K562 (cell line): ENCODE data around the gene ADRM1. TPM values are rescaled to one million over a fixed set of nuclear protein-coding genes. Genes with fewer than 3 reads are reported as not detected.

ENCODE experiments used
- ATAC-seq: fragments of 200-7000 bp; cut with Tn5 transposase; 3 replicates; pipeline ENCODE4 v1.9.1; 2020; ENCODE audit warnings: moderate library complexity
- BruUV-seq: library from RNA; stranded (reverse); fragments of 400-500 nt; replicated peaks from 2 replicates; lab custom pipeline; 2021; lab: Mats Ljungman, UMichigan
- CTCF ChIA-PET: fragments of 300-600 bp; formaldehyde crosslinking; extraction: SDS; loops from one replicate; lab custom pipeline; 2021; ENCODE audit warnings: low intra/inter-chr PET ratio; lab: Yijun Ruan, JAX
- POLR2A ChIA-PET: fragments of 300-600, 350-650 bp; sonication (Branson Sonifier 250); formaldehyde crosslinking; extraction: SDS; loops from one replicate; lab custom pipeline; 2021; ENCODE audit warnings: antibody characterized with exemption, inconsistent platforms; lab: Yijun Ruan, JAX
- DNase-seq, 4 experiments: peaks; one replicate each; pipeline versions ENCODE4 v3.0.0 to v3.0.0-alpha.2; 2011 to 2018; ENCODE audit warnings: low spot score in 3 of 4, mixed read lengths in 3 of 4; ENCODE audit errors: extremely low read depth in 1 of 4
- FAIRE-seq: peaks from 2 replicates; lab custom pipeline; 2011; peaks lifted over from hg19 to GRCh38; lab: Jason Lieb, UNC
- H2AFZ ChIP-seq: 2 replicates; pipeline ENCODE4 v1.6.0; 2011; ENCODE audit warnings: low read depth, low read length, control low read depth, inconsistent platforms
- H3K27ac ChIP-seq: fragments of 200-600 bp; 3 replicates; pipeline ENCODE4 v1.8.0; 2011; ENCODE audit warnings: low read depth, mild to moderate bottlenecking, control low read depth, inconsistent platforms, low read length, moderate library complexity, mixed read lengths; ENCODE audit errors: extremely low read depth
- H3K27me3 ChIP-seq, 2 experiments: fragments of 300-600 bp in 1 of 2; 2 replicates in 1 of 2; 3 replicates in 1 of 2; pipeline versions ENCODE4 v1.6.0 to v1.8.0; 2011; ENCODE audit warnings: inconsistent platforms in 2 of 2, low read length in 2 of 2, mild to moderate bottlenecking in 1 of 2, mixed read lengths in 1 of 2, moderate library complexity in 1 of 2; ENCODE audit not compliant: control insufficient read depth in 2 of 2, insufficient read depth in 2 of 2
- H3K36me3 ChIP-seq: fragments of 300-600 bp; 3 replicates; pipeline ENCODE4 v1.8.0; 2011; ENCODE audit warnings: mild to moderate bottlenecking, low read length, inconsistent platforms; ENCODE audit not compliant: control insufficient read depth, insufficient read depth
- H3K4me1 ChIP-seq, 2 experiments: fragments of 200-600 bp in 1 of 2; replicated peaks in 1 of 2; 2 replicates in 1 of 2; 3 replicates in 1 of 2; pipeline versions ENCODE4 v1.5.1 to v1.8.0; 2011; ENCODE audit warnings: inconsistent platforms in 2 of 2, low read length in 2 of 2, mild to moderate bottlenecking in 1 of 2, mixed read lengths in 1 of 2, moderate library complexity in 1 of 2; ENCODE audit not compliant: control insufficient read depth in 2 of 2, insufficient read depth in 2 of 2
- H3K4me2 ChIP-seq: 2 replicates; pipeline ENCODE4 v1.6.1; 2011; ENCODE audit warnings: low read length, control low read depth, inconsistent platforms, mixed read lengths; ENCODE audit not compliant: insufficient read depth
- H3K4me3 ChIP-seq: fragments of 200-600 bp; sonication (generic), shearing (Covaris generic); 2 replicates; pipeline ENCODE4 v1.5.1; 2016; ENCODE audit warnings: control low read depth, inconsistent platforms
- H3K79me2 ChIP-seq: fragments of 200-600 bp; 3 replicates; pipeline ENCODE4 v1.8.0; 2011; ENCODE audit warnings: low read length, inconsistent platforms; ENCODE audit not compliant: control insufficient read depth, insufficient read depth
- H3K9ac ChIP-seq, 2 experiments: 2 replicates each; pipeline versions ENCODE4 v1.6.0 to v1.6.1; 2011; ENCODE audit warnings: low read depth in 2 of 2, low read length in 2 of 2, control low read depth in 1 of 2, inconsistent platforms in 1 of 2, mild to moderate bottlenecking in 1 of 2, mixed read lengths in 1 of 2; ENCODE audit not compliant: insufficient read depth in 1 of 2
- H3K9me1 ChIP-seq: one replicate; pipeline ENCODE4 v1.6.0; 2011; ENCODE audit warnings: inconsistent platforms, mild to moderate bottlenecking, low read length, moderate library complexity; ENCODE audit not compliant: control insufficient read depth, insufficient read depth
- H3K9me3 ChIP-seq: replicated peaks from 2 replicates; pipeline ENCODE4 v1.5.1; 2011; ENCODE audit warnings: low read depth, low read length, inconsistent platforms; ENCODE audit not compliant: control insufficient read depth, insufficient read depth
- H4K20me1 ChIP-seq: replicated peaks from 2 replicates; pipeline ENCODE4 v1.6.1; 2011; ENCODE audit warnings: low read length, inconsistent platforms, mixed read lengths; ENCODE audit not compliant: control insufficient read depth, insufficient read depth
- MAZ ChIP-seq, 2 experiments: fragments of 450-650 bp in 1 of 2; sonication (generic) in 1 of 2; formaldehyde crosslinking; IDR thresholded peaks in 1 of 2; conservative IDR thresholded peaks in 1 of 2; 2 replicates each; pipeline versions ENCODE4 v1.4.0 to v1.5.0; 2020; ENCODE audit warnings: mild to moderate bottlenecking in 1 of 2, missing genetic modification reagents in 1 of 2
- PCBP1 ChIP-seq: fragments of 200-400 bp; formaldehyde crosslinking; IDR thresholded peaks from 2 replicates; pipeline ENCODE4 v1.6.1; 2018; ENCODE audit warnings: mild to moderate bottlenecking, low read depth, low read length; ENCODE audit not compliant: poor library complexity, severe bottlenecking
- POLR2G ChIP-seq: fragments of 200-400 bp; formaldehyde crosslinking; IDR thresholded peaks from 2 replicates; pipeline ENCODE4 v1.6.1; 2017; ENCODE audit warnings: low read depth, mild to moderate bottlenecking, antibody characterized with exemption, low read length, moderate library complexity
- RB1 ChIP-seq: fragments of 450-650 bp; IDR thresholded peaks from 2 replicates; pipeline ENCODE4 v1.6.1; 2017; ENCODE audit warnings: low read depth, mild to moderate bottlenecking
- WGBS: fragments of 100-300 bp; shearing (Covaris generic); methylation state at CpG from one replicate; pipeline ENCODE4 v1.1.6; 2016; ENCODE audit warnings: low coverage, mixed read lengths; ENCODE audit not compliant: insufficient coverage; ENCODE audit errors: missing lambda C conversion rate; 5-methylcytosine and 5-hydroxymethylcytosine counted together
- in situ Hi-C: fragments of 300-500 bp; cut with MboI; formaldehyde crosslinking; loops from 4 replicates; pipeline ENCODE4 v1.15.0; 2018; ENCODE audit warnings: inconsistent platforms, mixed read lengths
- intact Hi-C: fragments of 100-400 bp; cut with micrococcal nuclease; formaldehyde crosslinking; loops from 2 replicates; pipeline ENCODE4 v1.14.2; 2022
- polyA plus RNA-seq, 8 experiments: library from polyadenylated mRNA; depleted of rRNA in 4 of 8; stranded (reverse) in 5 of 8; unstranded in 3 of 8; fragments of >200 nt; fragmentation: Nextera tagmentation in 2 of 8; fragmentation: Illumina TruSeq in 1 of 8; extraction: Ambion mirVana in 2 of 8; extraction: Trizol in 1 of 8; gene quantifications; 2 replicates each; pipeline versions ENCODE4 v1.2.1 to v1.2.3, GENCODE V29; 2011 to 2014; ENCODE audit warnings: inconsistent platforms in 1 of 8, missing spikeins in 1 of 8
- total RNA-seq, 7 experiments: library from RNA; depleted of rRNA in 6 of 7; stranded (reverse); fragments of >200 nt in 6 of 7; fragmentation: Illumina TruSeq in 2 of 7; extraction: Trizol in 2 of 7; gene quantifications; 2 replicates each; pipeline versions ENCODE4 v1.2.1 to v1.2.3, GENCODE V29; 2011 to 2021; ENCODE audit warnings: low replicate concordance in 1 of 7
- TF ChIP-seq, protein P1 (sequence below): fragments of 200-800 bp; sonication (Bioruptor generic); IDR thresholded peaks from 2 replicates; pipeline ENCODE4 v1.6.1; 2017; ENCODE audit warnings: missing genetic modification characterization, missing compliant biosample characterization

Gene ADRM1
- total and polyA plus RNA-seq, 9 of the 15 experiments (the other 6 are each of a cell fraction or from before 2014, with no cell fraction given) = 5.0 to 223 (median 67.4) TPM

GRCh38 chr20:62321521-62321948 is 18.7 kb downstream of the ADRM1 start (continued):
- TF ChIP-seq, protein P1, sequence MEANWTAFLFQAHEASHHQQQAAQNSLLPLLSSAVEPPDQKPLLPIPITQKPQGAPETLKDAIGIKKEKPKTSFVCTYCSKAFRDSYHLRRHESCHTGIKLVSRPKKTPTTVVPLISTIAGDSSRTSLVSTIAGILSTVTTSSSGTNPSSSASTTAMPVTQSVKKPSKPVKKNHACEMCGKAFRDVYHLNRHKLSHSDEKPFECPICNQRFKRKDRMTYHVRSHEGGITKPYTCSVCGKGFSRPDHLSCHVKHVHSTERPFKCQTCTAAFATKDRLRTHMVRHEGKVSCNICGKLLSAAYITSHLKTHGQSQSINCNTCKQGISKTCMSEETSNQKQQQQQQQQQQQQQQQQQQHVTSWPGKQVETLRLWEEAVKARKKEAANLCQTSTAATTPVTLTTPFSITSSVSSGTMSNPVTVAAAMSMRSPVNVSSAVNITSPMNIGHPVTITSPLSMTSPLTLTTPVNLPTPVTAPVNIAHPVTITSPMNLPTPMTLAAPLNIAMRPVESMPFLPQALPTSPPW (CRISPR knock-in tag) = 0 out of 2 replicates have a peak, but pooled peaks have one; percentile 14

DNA sequence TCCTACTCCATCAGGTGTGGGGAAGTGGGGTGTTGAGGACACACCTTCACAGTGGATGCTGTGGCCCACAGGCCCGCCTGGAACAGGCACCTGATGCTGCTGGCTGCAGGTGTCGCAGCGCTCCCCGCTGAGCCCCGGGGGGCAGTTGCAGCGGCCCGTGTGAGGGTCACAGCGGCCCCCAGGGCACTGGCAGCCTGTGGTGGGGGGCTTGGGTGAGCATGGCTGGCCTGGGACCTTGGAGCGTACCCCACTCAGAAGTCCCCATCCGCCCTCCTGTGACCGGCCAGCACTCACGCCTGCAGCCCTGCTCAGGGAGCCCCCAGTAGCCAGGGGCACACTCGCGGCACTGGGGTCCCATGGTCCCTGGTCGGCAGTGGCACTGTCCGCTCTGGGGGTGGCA is 19.2 kb downstream of the ADRM1 start:
- in situ Hi-C loops = no loop called here
- ATAC-seq (no peak), DNase-seq (no peak)
- Histone ChIP-seq H3K9me3 (no peaks in the 10 kb centered on the region), H3K9ac (no peak overlapping the region; a peak in 1 of 4 replicates)
- no TSS peak for BruUV-seq
- TF ChIP-seq POLR2G = 0 out of 2 replicates have a peak, but pooled peaks have one; percentile 3
- peak; percentile 28 for TF ChIP-seq PCBP1
- 0 out of 4 replicates have a peak, but pooled peaks of 1 of the 2 experiments have one; percentile 1 for TF ChIP-seq MAZ (CRISPR knock-in tag; conservative IDR thresholded peaks at IDR 0.05 in 1 of 2, IDR thresholded peaks at IDR 0.05 in 1 of 2)
- no peak for TF ChIP-seq RB1
- TF ChIP-seq, all 486 proteins: peak for 3
- Histone ChIP-seq H3K9me1 (peaks cover 3% of the 10 kb centered on the region), H3K27me3 (no peaks in the 10 kb centered on the region), H3K27ac (no peak overlapping the region), H2AFZ (no peak overlapping the region), H3K4me3 (no peak overlapping the region), H3K4me1 (peaks cover 2 to 48% of the 10 kb centered on the region in 2 experiments; a peak in 2 of 5 replicates), H4K20me1 (no peaks in the 10 kb centered on the region), H3K4me2 (no peak overlapping the region), H3K79me2 (no peaks in the 10 kb centered on the region), H3K36me3 (peaks cover 84% of the 10 kb centered on the region; the same call in 2 of the 3 replicates)
- ChIA-PET POLR2A (interaction anchor here (0.5 kb wide), 1 partner anchor 13 kb away, joined by 3 read pairs; no protein-coding TSS in a partner anchor), CTCF (no interaction called here)
- intact Hi-C loops = loop anchor here (2.0 kb wide), 1 partner anchor 37 kb away; no protein-coding TSS in a partner anchor
- WGBS = 95% methylated on average over 16 of the region's 16 CpGs
- no peak for FAIRE-seq
